Activated T-cell treated with anti-CD3 and anti-CD28 coated beads, Interleukin-2, amount 50 U/mL, for 48 hours (primary cell): Measurements from ENCODE around the gene CHERP.
"Not testable (repeated sequence)": the region's sequence is repeated elsewhere in the genome, so short reads cannot be mapped to it uniquely, and the experiment has no call there.

ENCODE experiments used
- DNase-seq, 2 experiments: peaks; one replicate each; pipeline ENCODE4 v3.0.0-alpha.2; 2020

The CHERP gene

GRCh38 chr19:16518483-16519229, 23.6 kb downstream of the CHERP start:
- DNase-seq, result no peak

GRCh38 chr19:16518061-16518460, 24.2 kb downstream of the CHERP start:
- no peak for DNase-seq

- no peak for DNase-seq
Observed at GRCh38 chr19:16516923-16517610, 25.2 kb downstream of the CHERP start.

- DNase-seq, result no peak
Observed at GRCh38 chr19:16516381-16516780, 25.9 kb downstream of the CHERP start.

GRCh38 chr19:16514383-16515019, 27.7 kb downstream of the CHERP start:
- no peak for DNase-seq

GRCh38 chr19:16512611-16513010, 29.6 kb downstream of the CHERP start:
- not testable (repeated sequence) for DNase-seq

GRCh38 chr19:16509141-16510061, 32.8 kb downstream of the CHERP start:
- no peak for DNase-seq

- no peak for DNase-seq
Observed at GRCh38 chr19:16508546-16508945, 33.7 kb downstream of the CHERP start.

- DNase-seq, result no peak
Observed at GRCh38 chr19:16506961-16507360, 35.3 kb downstream of the CHERP start.

- not testable (repeated sequence) for DNase-seq
Observed at GRCh38 chr19:16506161-16506560, 36.1 kb downstream of the CHERP start.

GRCh38 chr19:16504271-16504670, 38.0 kb downstream of the CHERP start:
- no peak for DNase-seq

- no peak for DNase-seq
Observed at GRCh38 chr19:16497837-16498236, 44.4 kb downstream of the CHERP start.

- no peak for DNase-seq
Observed at GRCh38 chr19:16497042-16497441, 45.2 kb downstream of the CHERP start.

- DNase-seq, result no peak
Observed at GRCh38 chr19:16496613-16496983, 45.6 kb downstream of the CHERP start.

- peak; percentile 97 to 98 for DNase-seq
Observed at GRCh38 chr19:16495982-16496612, 46.1 kb downstream of the CHERP start, which contains the start of the genes C19orf44 and CALR3. TSS of gene C19orf44 (plus strand) at chr19:16496394. CDS start at chr19:16500793, 4,399 bp downstream. TSS of gene CALR3 (minus strand) at chr19:16496167. CDS start at chr19:16496129, 38 bp downstream.

- not testable (repeated sequence) for DNase-seq
Observed at GRCh38 chr19:16486476-16486875, 55.8 kb downstream of the CHERP start.

GRCh38 chr19:16482745-16483144, 59.5 kb downstream of the CHERP start:
- DNase-seq, result no peak

GRCh38 chr19:16477311-16477710, 64.9 kb downstream of the CHERP start:
- no peak for DNase-seq

GRCh38 chr19:16476401-16476800, 65.8 kb downstream of the CHERP start:
- DNase-seq, result no peak

- DNase-seq, result no peak
Observed at GRCh38 chr19:16473875-16474392, 68.3 kb downstream of the CHERP start.

GRCh38 chr19:16472992-16473391, 69.2 kb downstream of the CHERP start:
- no peak for DNase-seq

- not testable (repeated sequence) for DNase-seq
Observed at GRCh38 chr19:16472559-16472899, 69.7 kb downstream of the CHERP start.
